Prostate gland (tissue), 2 donors: ENCODE measurements around the gene ELP6. TPM values are rescaled to one million over a fixed set of nuclear protein-coding genes. Genes with fewer than 3 reads are reported as not detected.

Experiments used
- DNase-seq: peaks from one replicate; pipeline ENCODE4 v3.0.0-alpha.2; 2019; ENCODE audit warnings: low spot score
- H3K27ac ChIP-seq, 2 donors: fragments of 200-600 bp; sonication (generic); 2 replicates each; pipeline ENCODE4 v1.5.1; 2017 to 2019
- H3K27me3 ChIP-seq: fragments of 200-600 bp; sonication (generic); replicated peaks from 2 replicates; pipeline ENCODE4 v1.5.1; 2019; ENCODE audit not compliant: insufficient read depth
- H3K36me3 ChIP-seq, 2 donors: fragments of 200-600 bp; sonication (generic); 1 replicate in 1 of 2; 2 replicates in 1 of 2; pipeline versions ENCODE4 v1.5.1 to v1.8.1; 2017 to 2019
- H3K4me1 ChIP-seq: fragments of 200-600 bp; sonication (generic); replicated peaks from 2 replicates; pipeline ENCODE4 v1.5.1; 2019
- H3K4me3 ChIP-seq, 2 donors: fragments of 200-600 bp; sonication (generic); 2 replicates each; pipeline ENCODE4 v1.5.1; 2017 to 2019
- H3K9me3 ChIP-seq: fragments of 200-600 bp; sonication (generic); 2 replicates; pipeline ENCODE4 v1.5.1; 2017
- POLR2A ChIP-seq: fragments of 450-650 bp; IDR thresholded peaks from one replicate; pipeline ENCODE4 v1.6.1; 2016; ENCODE audit warnings: antibody characterized with exemption, mild to moderate bottlenecking
- POLR2AphosphoS5 ChIP-seq: sonication (generic); formaldehyde crosslinking; IDR thresholded peaks from one replicate; pipeline ENCODE4 v1.6.1; 2017; ENCODE audit warnings: antibody characterized with exemption
- WGBS: methylation state at CpG from one replicate; pipeline ENCODE4 v1.1.5; 2018; 5-methylcytosine and 5-hydroxymethylcytosine counted together
- intact Hi-C: fragments of 100-400 bp; cut with DNase I; formaldehyde crosslinking; loops from one replicate; pipeline ENCODE4 v1.14.2; 2022
- total RNA-seq, 2 donors: library from RNA; depleted of rRNA; stranded (reverse); fragments of >200 nt; gene quantifications; one replicate each; pipeline ENCODE4 v1.1.0, GENCODE V29; 2016
- TF ChIP-seq, protein P1 (sequence below), 4 experiments: fragments of 200-600 bp in 2 of 4; fragments of 450-650 bp in 2 of 4; sonication (generic) in 2 of 4; IDR thresholded peaks; 1 replicate in 3 of 4; 2 replicates in 1 of 4; pipeline ENCODE4 v1.5.1; 2016 to 2019; ENCODE audit warnings: antibody characterized with exemption in 4 of 4, mild to moderate bottlenecking in 2 of 4, moderate library complexity in 2 of 4

The ELP6 gene
- total RNA-seq, 2 donors from 2014 or later: 34.7 to 45.8 TPM

DNA sequence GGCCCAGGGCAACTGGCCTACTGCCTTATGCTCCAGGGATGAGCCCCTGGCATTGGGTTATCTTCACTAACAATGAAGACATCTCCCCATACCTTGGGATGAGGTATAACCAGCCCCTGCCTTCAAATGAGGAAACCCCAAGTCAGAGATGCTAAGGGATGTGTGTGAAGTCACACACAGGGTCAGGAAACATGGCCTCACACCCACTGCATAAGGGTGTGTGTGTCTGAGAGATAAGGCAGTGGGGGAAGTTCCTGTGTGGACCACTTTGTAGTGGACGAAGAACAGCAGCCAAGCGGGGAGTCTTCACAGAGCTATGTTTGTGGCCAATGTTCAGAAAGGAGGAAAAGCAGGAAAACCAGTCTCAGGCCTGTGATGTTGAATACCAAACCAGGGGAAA is 10.5 kb downstream of the ELP6 start:
- DNase-seq: no peak
- H3K9me3 ChIP-seq: no peaks in the 10 kb centered on the region
- H3K27ac ChIP-seq: no peak overlapping the region
- no peak overlapping the region for H3K4me3 ChIP-seq
- 84% methylated on average over 2 of the region's 2 CpGs for WGBS
- no peaks in the 10 kb centered on the region for H3K27me3 ChIP-seq
- no peaks in the 10 kb centered on the region for H3K4me1 ChIP-seq
- peaks cover 0 to 7% of the 10 kb centered on the region in 2 donors for H3K36me3 ChIP-seq
- TF ChIP-seq POLR2AphosphoS5 (no peak), POLR2A (no peak)
- TF ChIP-seq, protein P1, sequence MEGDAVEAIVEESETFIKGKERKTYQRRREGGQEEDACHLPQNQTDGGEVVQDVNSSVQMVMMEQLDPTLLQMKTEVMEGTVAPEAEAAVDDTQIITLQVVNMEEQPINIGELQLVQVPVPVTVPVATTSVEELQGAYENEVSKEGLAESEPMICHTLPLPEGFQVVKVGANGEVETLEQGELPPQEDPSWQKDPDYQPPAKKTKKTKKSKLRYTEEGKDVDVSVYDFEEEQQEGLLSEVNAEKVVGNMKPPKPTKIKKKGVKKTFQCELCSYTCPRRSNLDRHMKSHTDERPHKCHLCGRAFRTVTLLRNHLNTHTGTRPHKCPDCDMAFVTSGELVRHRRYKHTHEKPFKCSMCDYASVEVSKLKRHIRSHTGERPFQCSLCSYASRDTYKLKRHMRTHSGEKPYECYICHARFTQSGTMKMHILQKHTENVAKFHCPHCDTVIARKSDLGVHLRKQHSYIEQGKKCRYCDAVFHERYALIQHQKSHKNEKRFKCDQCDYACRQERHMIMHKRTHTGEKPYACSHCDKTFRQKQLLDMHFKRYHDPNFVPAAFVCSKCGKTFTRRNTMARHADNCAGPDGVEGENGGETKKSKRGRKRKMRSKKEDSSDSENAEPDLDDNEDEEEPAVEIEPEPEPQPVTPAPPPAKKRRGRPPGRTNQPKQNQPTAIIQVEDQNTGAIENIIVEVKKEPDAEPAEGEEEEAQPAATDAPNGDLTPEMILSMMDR (IDR thresholded peaks at IDR 0.05): no peak
- intact Hi-C loops: no loop called here

- Histone ChIP-seq H3K4me3 (no peak overlapping the region), H3K27ac (no peak overlapping the region), H3K9me3 (no peaks in the 10 kb centered on the region), H3K36me3 (peaks cover 0 to 6% of the 10 kb centered on the region in 2 donors), H3K4me1 (no peaks in the 10 kb centered on the region), H3K27me3 (no peaks in the 10 kb centered on the region)
- no peak for DNase-seq
- intact Hi-C loops: no loop called here
- TF ChIP-seq POLR2A (no peak), POLR2AphosphoS5 (no peak)
- TF ChIP-seq, protein P1 (IDR thresholded peaks at IDR 0.05): no peak
Measured at GRCh38 chr3:47496892-47497291, 16.6 kb downstream of the ELP6 start.

DNA sequence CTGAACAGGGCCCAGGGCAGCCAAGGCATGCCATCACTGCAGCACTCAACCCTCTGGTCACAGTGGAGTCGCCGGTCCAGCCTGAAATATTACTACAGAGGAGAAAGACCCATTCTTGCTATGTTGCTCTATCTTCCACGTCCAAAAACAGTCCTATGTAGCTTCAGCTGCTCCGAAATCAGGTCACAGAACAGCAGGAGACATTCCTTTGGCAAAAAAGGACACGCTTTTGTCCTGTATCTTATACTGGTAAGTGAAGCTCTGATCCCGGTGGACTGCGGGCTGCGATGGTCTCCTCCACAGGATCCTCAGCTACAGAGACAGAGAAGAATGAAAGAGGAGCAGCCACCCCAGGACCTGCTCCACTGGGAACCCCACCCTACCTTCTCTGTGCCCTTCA is 17.6 kb downstream of the ELP6 start:
- 95% methylated on average over 8 of the region's 8 CpGs for WGBS
- intact Hi-C loops: no loop called here
- Histone ChIP-seq H3K4me1 (no peaks in the 10 kb centered on the region), H3K4me3 (no peak overlapping the region), H3K27me3 (no peaks in the 10 kb centered on the region), H3K36me3 (no peaks in the 10 kb centered on the region), H3K9me3 (no peaks in the 10 kb centered on the region), H3K27ac (no peak overlapping the region)
- TF ChIP-seq, protein P1 (IDR thresholded peaks at IDR 0.05): no peak
- TF ChIP-seq POLR2AphosphoS5 (no peak), POLR2A (no peak)
- DNase-seq: no peak

GRCh38 chr3:47495111-47495510 is 18.4 kb downstream of the ELP6 start:
- Histone ChIP-seq H3K36me3 (no peaks in the 10 kb centered on the region), H3K4me3 (no peak overlapping the region), H3K9me3 (no peaks in the 10 kb centered on the region), H3K27me3 (no peaks in the 10 kb centered on the region), H3K27ac (no peak overlapping the region), H3K4me1 (no peaks in the 10 kb centered on the region)
- TF ChIP-seq, protein P1 (IDR thresholded peaks at IDR 0.05): no peak
- no peak for TF ChIP-seq POLR2AphosphoS5
- no peak for TF ChIP-seq POLR2A
- intact Hi-C loops: no loop called here
- WGBS: 97% methylated on average over 4 of the region's 4 CpGs
- DNase-seq: no peak

GRCh38 chr3:47491777-47492176 is 21.7 kb downstream of the ELP6 start:
- TF ChIP-seq POLR2A (no peak), POLR2AphosphoS5 (no peak)
- TF ChIP-seq, protein P1 (IDR thresholded peaks at IDR 0.05): no peak
- intact Hi-C loops: no loop called here
- Histone ChIP-seq H3K27me3 (no peaks in the 10 kb centered on the region), H3K9me3 (no peaks in the 10 kb centered on the region), H3K36me3 (no peaks in the 10 kb centered on the region), H3K4me1 (no peaks in the 10 kb centered on the region), H3K27ac (no peak overlapping the region), H3K4me3 (no peak overlapping the region)
- WGBS: 92% methylated on average over 12 of the region's 12 CpGs
- no peak for DNase-seq
